MCF 10A (cell line): ENCODE results near the gene VPS11. TPM values are rescaled to one million over a fixed set of nuclear protein-coding genes. Genes with fewer than 3 reads are reported as not detected.

Experiments
- BruUV-seq: library from RNA; stranded (reverse); fragments of 400-500 nt; replicated peaks from 2 replicates; lab custom pipeline; 2021; lab: Mats Ljungman, UMichigan
- CTCF ChIA-PET: fragments of 300-600 bp; sonication (Branson Sonifier 250); formaldehyde crosslinking; extraction: SDS; loops from one replicate; lab custom pipeline; 2021; ENCODE audit warnings: antibody characterized with exemption, inconsistent platforms; lab: Yijun Ruan, JAX
- POLR2A ChIA-PET: fragments of 300-600, 350-650 bp; sonication (Branson Sonifier 250); formaldehyde crosslinking; extraction: SDS; loops from one replicate; lab custom pipeline; 2020; ENCODE audit warnings: antibody characterized with exemption, inconsistent platforms; lab: Yijun Ruan, JAX
- DNase-seq: peaks from one replicate; pipeline ENCODE4 v3.0.0-alpha.2; 2018; ENCODE audit not compliant: unreplicated experiment
- H3K27ac Mint-ChIP-seq: one replicate; pipeline ENCODE4 v1.8.0; 2022; ENCODE audit warnings: mild to moderate bottlenecking, low read depth, mixed read lengths; ENCODE audit not compliant: unreplicated experiment
- H3K27me3 Mint-ChIP-seq: one replicate; pipeline ENCODE4 v1.8.0; 2022; ENCODE audit warnings: mixed read lengths; ENCODE audit not compliant: insufficient read depth, unreplicated experiment
- H3K36me3 Mint-ChIP-seq: one replicate; pipeline ENCODE4 v1.8.0; 2022; ENCODE audit warnings: mild to moderate bottlenecking, moderate library complexity, mixed read lengths; ENCODE audit not compliant: insufficient read depth, unreplicated experiment
- H3K4me1 Mint-ChIP-seq: one replicate; pipeline ENCODE4 v1.8.0; 2022; ENCODE audit warnings: mixed read lengths; ENCODE audit not compliant: insufficient read depth, unreplicated experiment
- H3K4me3 Mint-ChIP-seq: one replicate; pipeline ENCODE4 v1.8.0; 2022; ENCODE audit warnings: mild to moderate bottlenecking, moderate library complexity, mixed read lengths; ENCODE audit not compliant: unreplicated experiment
- H3K9me3 Mint-ChIP-seq: one replicate; pipeline ENCODE4 v1.8.0; 2022; ENCODE audit warnings: mixed read lengths; ENCODE audit not compliant: unreplicated experiment
- intact Hi-C: fragments of 100-400 bp; cut with micrococcal nuclease; formaldehyde crosslinking; loops from 2 replicates; pipeline ENCODE4 v1.14.1; 2022
- total RNA-seq: library from RNA; stranded (reverse); gene quantifications from 2 replicates; pipeline ENCODE4 v1.2.3, GENCODE V29; 2022
- TF ChIP-seq, protein P1 (sequence below): fragments of 200-600 bp; IDR thresholded peaks from one replicate; pipeline ENCODE4 v1.8.0; 2022; ENCODE audit warnings: antibody characterized with exemption, mild to moderate bottlenecking; ENCODE audit not compliant: unreplicated experiment

Gene VPS11
- total RNA-seq, 1 experiment from 2014 or later = 16.2 TPM

DNA sequence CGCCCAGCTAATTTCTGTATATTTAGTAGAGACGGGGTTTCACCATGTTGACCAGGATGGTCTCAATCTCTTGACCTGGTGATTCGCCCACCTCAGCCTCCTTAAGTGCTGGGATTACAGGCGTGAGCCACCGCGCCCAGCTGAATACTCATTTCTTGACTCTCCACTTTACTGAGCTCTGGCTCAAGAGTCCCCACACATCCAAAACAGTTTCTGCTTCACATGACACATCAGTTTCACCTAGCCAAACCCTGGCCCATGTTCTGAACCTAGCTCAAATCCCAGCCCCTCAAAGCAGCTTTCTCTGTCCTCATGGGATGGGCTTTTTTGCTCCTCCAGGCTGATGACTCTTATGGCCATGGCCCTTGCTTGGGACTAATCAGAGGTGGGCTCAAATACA lies 20.4 kb upstream of the VPS11 start:
- ChIA-PET CTCF (interaction anchor here (1.5 to 1.7 kb wide), 2 partner anchors 9 to 13 kb away, joined by 4 to 6 read pairs; no protein-coding TSS in a partner anchor), POLR2A (interaction anchor here (1.5 kb wide), 1 partner anchor 10 kb away, joined by 5 read pairs; the partner anchor contains the start of gene HYOU1)
- TF ChIP-seq, protein P1, sequence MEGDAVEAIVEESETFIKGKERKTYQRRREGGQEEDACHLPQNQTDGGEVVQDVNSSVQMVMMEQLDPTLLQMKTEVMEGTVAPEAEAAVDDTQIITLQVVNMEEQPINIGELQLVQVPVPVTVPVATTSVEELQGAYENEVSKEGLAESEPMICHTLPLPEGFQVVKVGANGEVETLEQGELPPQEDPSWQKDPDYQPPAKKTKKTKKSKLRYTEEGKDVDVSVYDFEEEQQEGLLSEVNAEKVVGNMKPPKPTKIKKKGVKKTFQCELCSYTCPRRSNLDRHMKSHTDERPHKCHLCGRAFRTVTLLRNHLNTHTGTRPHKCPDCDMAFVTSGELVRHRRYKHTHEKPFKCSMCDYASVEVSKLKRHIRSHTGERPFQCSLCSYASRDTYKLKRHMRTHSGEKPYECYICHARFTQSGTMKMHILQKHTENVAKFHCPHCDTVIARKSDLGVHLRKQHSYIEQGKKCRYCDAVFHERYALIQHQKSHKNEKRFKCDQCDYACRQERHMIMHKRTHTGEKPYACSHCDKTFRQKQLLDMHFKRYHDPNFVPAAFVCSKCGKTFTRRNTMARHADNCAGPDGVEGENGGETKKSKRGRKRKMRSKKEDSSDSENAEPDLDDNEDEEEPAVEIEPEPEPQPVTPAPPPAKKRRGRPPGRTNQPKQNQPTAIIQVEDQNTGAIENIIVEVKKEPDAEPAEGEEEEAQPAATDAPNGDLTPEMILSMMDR = no peak
- no TSS peak for BruUV-seq
- H3K4me3 Mint-ChIP-seq = no peak overlapping the region
- H3K27ac Mint-ChIP-seq = no peak overlapping the region
- no peak for DNase-seq
- peaks cover 81% of the 10 kb centered on the region for H3K36me3 Mint-ChIP-seq
- intact Hi-C loops = no loop called here
- no peaks in the 10 kb centered on the region for H3K9me3 Mint-ChIP-seq
- H3K4me1 Mint-ChIP-seq = no peaks in the 10 kb centered on the region
- no peaks in the 10 kb centered on the region for H3K27me3 Mint-ChIP-seq

DNA sequence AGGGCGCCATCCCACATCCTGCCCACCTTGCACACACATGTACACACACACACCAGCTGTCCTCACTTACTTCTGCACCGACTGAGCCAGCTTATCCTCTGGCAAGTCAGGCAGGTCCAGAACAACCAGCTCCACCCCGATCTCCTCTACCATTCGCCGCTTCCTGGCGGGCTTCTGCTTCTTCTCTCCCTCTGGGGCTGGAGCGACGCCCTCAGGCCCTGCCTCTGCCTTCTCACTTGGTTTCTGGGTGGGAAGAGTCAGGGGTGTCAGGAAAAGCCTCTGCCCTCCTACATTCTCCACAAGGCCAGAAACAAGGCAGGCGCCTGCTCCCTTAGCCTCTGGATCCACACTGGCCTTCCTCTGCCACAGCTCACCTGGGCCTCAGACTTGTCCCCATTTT lies 19.0 kb upstream of the VPS11 start:
- ChIA-PET POLR2A (interaction anchor here (0.5 kb wide), 1 partner anchor 257 kb away, joined by 3 read pairs; no protein-coding TSS in a partner anchor), CTCF (interaction anchor here (0.7 to 1.7 kb wide), 3 partner anchors 14 to 148 kb away, joined by 4 to 6 read pairs (median 4); no protein-coding TSS in a partner anchor)
- Mint-ChIP-seq H3K27me3 (no peaks in the 10 kb centered on the region), H3K27ac (no peak overlapping the region), H3K4me3 (no peak overlapping the region), H3K9me3 (no peaks in the 10 kb centered on the region), H3K36me3 (peaks cover 94% of the 10 kb centered on the region), H3K4me1 (peaks cover 7% of the 10 kb centered on the region)
- no peak for DNase-seq
- no TSS peak for BruUV-seq
- TF ChIP-seq, protein P1 = no peak
- intact Hi-C loops = no loop called here

DNA sequence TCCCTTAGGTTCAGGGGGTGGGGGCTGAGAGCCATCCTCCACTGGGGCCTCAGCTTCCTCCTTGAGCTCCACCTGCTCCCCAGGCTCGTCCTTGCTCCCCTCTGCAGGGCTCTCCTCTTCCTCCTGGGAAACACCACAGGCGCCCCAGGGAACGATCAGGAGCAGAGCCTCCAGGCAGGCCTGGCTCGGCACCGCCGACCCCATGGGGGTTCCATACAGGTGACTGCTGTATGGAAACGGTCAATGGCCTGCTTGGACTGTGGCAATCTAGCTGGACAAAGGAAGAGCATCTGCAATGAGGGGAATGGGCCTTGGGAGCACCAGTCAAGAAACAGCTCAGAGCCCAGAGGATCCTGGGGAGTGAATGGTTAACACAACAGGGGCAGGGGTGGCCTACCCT lies 18.5 kb upstream of the VPS11 start:
- no peak overlapping the region for H3K27ac Mint-ChIP-seq
- no peaks in the 10 kb centered on the region for H3K9me3 Mint-ChIP-seq
- POLR2A ChIA-PET = no interaction called here
- no peak overlapping the region for H3K4me3 Mint-ChIP-seq
- peaks cover 11% of the 10 kb centered on the region for H3K4me1 Mint-ChIP-seq
- intact Hi-C loops = no loop called here
- BruUV-seq = no TSS peak
- peaks cover 94% of the 10 kb centered on the region for H3K36me3 Mint-ChIP-seq
- no peak for DNase-seq
- no peaks in the 10 kb centered on the region for H3K27me3 Mint-ChIP-seq
- TF ChIP-seq, protein P1 = no peak
- CTCF ChIA-PET = interaction anchor here (0.7 to 0.9 kb wide), 2 partner anchors 35 to 148 kb away, joined by 4 read pairs; no protein-coding TSS in a partner anchor

DNA sequence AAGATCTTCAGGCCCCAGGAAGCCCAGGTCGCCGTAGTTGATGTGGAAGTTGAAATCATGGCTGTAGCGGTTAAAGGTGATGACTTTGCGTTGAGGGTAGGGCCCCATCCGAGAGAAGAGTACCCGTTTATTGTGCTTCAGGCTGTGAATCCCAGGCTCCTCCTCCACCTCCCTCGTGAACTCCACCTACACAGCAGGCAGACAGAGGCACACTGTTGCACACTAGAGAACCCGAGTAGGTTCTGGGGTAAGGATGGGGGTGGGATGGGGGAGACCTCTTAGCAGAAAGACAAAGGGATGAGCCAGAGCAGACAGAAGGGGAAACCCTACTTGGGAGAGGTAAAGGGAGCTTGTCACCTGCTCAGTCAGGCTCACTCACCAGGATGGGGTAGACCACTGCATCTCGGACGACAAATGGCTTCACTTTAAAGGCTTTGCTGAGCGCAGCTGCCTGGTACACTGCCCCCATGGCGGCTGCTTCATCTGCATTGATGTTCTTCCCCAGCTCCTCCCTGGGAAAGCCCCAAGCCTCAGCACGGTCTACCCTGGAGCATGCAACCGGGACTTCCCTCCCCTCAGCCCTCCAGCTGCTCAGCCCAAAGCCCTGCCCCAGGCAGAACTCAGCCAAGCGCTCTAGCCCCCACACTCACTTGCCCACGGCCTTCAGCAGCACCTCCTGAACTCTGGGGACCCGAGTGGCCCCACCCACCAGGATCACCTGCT lies 16.0 kb upstream of the VPS11 start:
- Mint-ChIP-seq H3K27me3 (no peaks in the 10 kb centered on the region), H3K27ac (no peak overlapping the region), H3K36me3 (peaks cover 87% of the 10 kb centered on the region), H3K4me3 (no peak overlapping the region), H3K4me1 (peaks cover 19% of the 10 kb centered on the region), H3K9me3 (no peaks in the 10 kb centered on the region)
- no peak for DNase-seq
- no TSS peak for BruUV-seq
- TF ChIP-seq, protein P1 = no peak
- ChIA-PET CTCF (no interaction called here), POLR2A (interaction anchor here (0.7 kb wide), 3 partner anchors 33 to 826 kb away, joined by 3 to 4 read pairs (median 3); partner anchors contain the start of genes HMBS and TRAPPC4)
- intact Hi-C loops = no loop called here
